Bronchial epithelial cell (primary cell): ENCODE data around the gene KIF13A. TPM values are rescaled to one million over a fixed set of nuclear protein-coding genes. Genes with fewer than 3 reads are reported as not detected.

Source experiments
- DNase-seq: peaks from one replicate; pipeline ENCODE4 v3.0.0-alpha.2; 2010; ENCODE audit warnings: low read depth
- FAIRE-seq: peaks from 2 replicates; lab custom pipeline; 2011; peaks lifted over from hg19 to GRCh38; lab: Jason Lieb, UNC
- H3K27me3 ChIP-seq: 2 replicates; pipeline ENCODE4 v1.5.1; 2011; ENCODE audit warnings: low read length; ENCODE audit not compliant: control insufficient read depth, insufficient read depth
- H3K36me3 ChIP-seq: 2 replicates; pipeline ENCODE4 v1.5.1; 2011; ENCODE audit warnings: low read length; ENCODE audit not compliant: control insufficient read depth, insufficient read depth
- H3K4me3 ChIP-seq: 2 replicates; pipeline ENCODE4 v1.5.1; 2011; ENCODE audit warnings: mild to moderate bottlenecking, low read depth, low read length, control low read depth
- CTCF ChIP-seq: IDR thresholded peaks from 2 replicates; pipeline ENCODE4 v1.5.1; 2011; ENCODE audit warnings: mild to moderate bottlenecking, moderate library complexity, low read length, control low read depth, inconsistent platforms; ENCODE audit not compliant: insufficient read depth, severe bottlenecking
- total RNA-seq: library from RNA; depleted of rRNA; stranded (reverse); fragments of >200 nt; gene quantifications from 2 replicates; pipeline ENCODE4 v1.2.1, GENCODE V29; 2014

KIF13A gene
- total RNA-seq, 1 donor from 2014 or later: 47.4 TPM

- Histone ChIP-seq H3K4me3 (no peak overlapping the region), H3K36me3 (peaks cover 7% of the 10 kb centered on the region), H3K27me3 (no peaks in the 10 kb centered on the region)
- FAIRE-seq (no peak), DNase-seq (no peak)
- no peak for TF ChIP-seq CTCF
Measured at GRCh38 chr6:17839513-17840223, 147.8 kb downstream of the KIF13A start.

GRCh38 chr6:17836293-17836692 is 151.1 kb downstream of the KIF13A start:
- H3K27me3 ChIP-seq: no peaks in the 10 kb centered on the region
- H3K36me3 ChIP-seq: peaks cover 7% of the 10 kb centered on the region
- DNase-seq (no peak), FAIRE-seq (no peak)
- TF ChIP-seq CTCF: no peak
- no peak overlapping the region for H3K4me3 ChIP-seq

- H3K36me3 ChIP-seq: peaks cover 11% of the 10 kb centered on the region
- no peak overlapping the region for H3K4me3 ChIP-seq
- no peak for TF ChIP-seq CTCF
- FAIRE-seq (no peak), DNase-seq (no peak)
- no peaks in the 10 kb centered on the region for H3K27me3 ChIP-seq
Measured at GRCh38 chr6:17835784-17836183, 151.7 kb downstream of the KIF13A start.

DNA sequence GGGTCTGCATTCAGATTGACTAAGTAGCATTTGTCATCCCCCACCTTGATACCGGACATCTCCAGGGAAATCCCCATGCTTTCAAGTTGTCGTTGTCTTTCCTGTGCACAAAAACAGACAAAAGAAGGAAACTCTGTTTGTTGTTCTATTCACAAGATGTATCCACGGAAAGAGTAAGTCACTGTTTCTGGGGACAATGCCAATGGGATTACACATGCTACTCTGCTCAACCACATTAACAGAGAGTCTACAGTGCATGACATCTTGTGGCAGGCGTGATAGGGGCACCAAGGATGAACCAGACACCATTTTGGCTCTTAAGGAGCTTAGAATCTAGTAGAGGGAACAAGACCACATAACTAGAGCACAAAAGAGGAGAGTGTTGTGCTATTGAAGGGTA is 156.3 kb downstream of the KIF13A start:
- DNase-seq: no peak
- TF ChIP-seq CTCF: no peak
- peaks cover 12% of the 10 kb centered on the region for H3K36me3 ChIP-seq
- no peak overlapping the region for H3K4me3 ChIP-seq
- H3K27me3 ChIP-seq: no peaks in the 10 kb centered on the region
- no peak for FAIRE-seq

DNA sequence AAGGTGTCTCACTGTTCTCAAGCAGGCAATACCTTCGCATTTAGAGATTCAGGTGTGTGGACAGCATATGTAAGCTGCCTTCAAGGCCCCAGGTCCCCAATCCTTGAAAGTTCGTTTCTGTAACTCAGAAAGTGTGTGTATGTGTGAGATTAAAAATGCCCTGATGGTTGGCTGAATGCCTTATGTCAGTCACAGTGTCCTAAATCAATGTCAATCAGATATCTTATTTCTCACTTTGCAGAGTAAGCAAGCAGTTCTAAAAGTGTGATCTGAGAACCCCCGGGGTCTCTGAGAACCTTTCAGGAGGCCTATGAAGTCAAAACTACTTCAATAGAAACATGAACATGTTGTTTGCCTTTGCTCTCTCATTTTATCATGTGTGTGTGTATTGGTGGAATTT is 157.5 kb downstream of the KIF13A start:
- DNase-seq: no peak
- no peak for TF ChIP-seq CTCF
- Histone ChIP-seq H3K4me3 (no peak overlapping the region), H3K36me3 (peaks cover 13% of the 10 kb centered on the region), H3K27me3 (no peaks in the 10 kb centered on the region)
- FAIRE-seq: no peak

DNA sequence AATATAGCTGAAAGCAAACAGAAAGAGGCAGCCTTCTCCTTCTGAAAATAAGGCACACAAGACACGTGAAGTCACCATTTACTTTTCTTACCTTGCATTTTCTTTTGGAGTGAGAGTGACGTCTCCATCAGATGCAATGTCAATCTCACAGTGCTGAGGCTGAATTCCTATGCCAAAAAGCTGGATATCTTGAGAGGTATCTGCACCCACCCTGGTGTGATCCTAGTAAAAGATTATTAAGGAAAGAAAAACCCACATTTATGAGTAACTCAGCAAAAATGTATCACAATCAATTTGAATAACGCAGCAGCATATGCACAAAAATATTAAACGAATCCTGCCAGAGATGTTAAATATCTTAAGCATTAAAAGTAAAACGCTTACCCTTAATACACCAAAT is 159.3 kb downstream of the KIF13A start:
- H3K27me3 ChIP-seq: no peaks in the 10 kb centered on the region
- TF ChIP-seq CTCF: no peak
- FAIRE-seq (no peak), DNase-seq (no peak)
- H3K4me3 ChIP-seq: no peak overlapping the region
- peaks cover 15% of the 10 kb centered on the region for H3K36me3 ChIP-seq
